Smooth muscle cell (in vitro differentiated cells): ENCODE data around the gene ATP6V1G2. TPM values are rescaled to one million over a fixed set of nuclear protein-coding genes. Genes with fewer than 3 reads are reported as not detected.

ENCODE experiments used
- DNase-seq: peaks from one replicate; lab custom pipeline; 2025; ENCODE audit not compliant: unreplicated experiment; lab: John Stamatoyannopoulos, UW
- H2AFZ ChIP-seq: fragments of 200-600 bp; sonication (generic); 2 replicates; pipeline ENCODE4 v1.6.0; 2016; ENCODE audit warnings: antibody characterized with exemption, low read depth, mild to moderate bottlenecking
- H3F3A ChIP-seq: fragments of 200-600 bp; sonication (generic); 2 replicates; pipeline ENCODE4 v1.6.0; 2017; ENCODE audit warnings: antibody characterized with exemption, low read depth
- H3K27ac ChIP-seq: fragments of 200-600 bp; sonication (generic); 2 replicates; pipeline ENCODE4 v1.5.1; 2016; ENCODE audit warnings: low read depth, mild to moderate bottlenecking
- H3K27me3 ChIP-seq: fragments of 200-600 bp; sonication (generic); 2 replicates; pipeline ENCODE4 v1.6.1; 2016; ENCODE audit warnings: low read depth, mild to moderate bottlenecking
- H3K36me3 ChIP-seq: fragments of 200-600 bp; sonication (generic); 2 replicates; pipeline ENCODE4 v1.5.1; 2016; ENCODE audit warnings: low read depth
- H3K4me1 ChIP-seq: fragments of 200-600 bp; sonication (generic); 2 replicates; pipeline ENCODE4 v1.5.1; 2016; ENCODE audit warnings: low read depth
- H3K4me2 ChIP-seq: fragments of 200-600 bp; sonication (generic); 2 replicates; pipeline ENCODE4 v1.6.0; 2016; ENCODE audit warnings: mild to moderate bottlenecking
- H3K4me3 ChIP-seq: fragments of 200-600 bp; sonication (generic); 2 replicates; pipeline ENCODE4 v1.5.1; 2016; ENCODE audit warnings: mild to moderate bottlenecking
- H3K79me2 ChIP-seq: fragments of 200-600 bp; sonication (generic); 2 replicates; pipeline ENCODE4 v1.6.0; 2016; ENCODE audit warnings: low read depth, mild to moderate bottlenecking
- H3K9ac ChIP-seq: fragments of 200-600 bp; sonication (generic); 2 replicates; pipeline ENCODE4 v1.6.0; 2016; ENCODE audit warnings: low read depth
- H3K9me3 ChIP-seq: fragments of 200-600 bp; sonication (generic); replicated peaks from 2 replicates; pipeline ENCODE4 v1.5.1; 2016; ENCODE audit warnings: low read depth
- H4K20me1 ChIP-seq: fragments of 200-600 bp; sonication (generic); 2 replicates; pipeline ENCODE4 v1.6.0; 2016; ENCODE audit warnings: low read depth
- WGBS: methylation state at CpG from one replicate; pipeline ENCODE4 v1.1.7; 2016; ENCODE audit warnings: low lambda C conversion rate; 5-methylcytosine and 5-hydroxymethylcytosine counted together
- polyA plus RNA-seq: library from polyadenylated mRNA; unstranded; fragments of >200 nt; fragmentation: Nextera tagmentation; extraction: Ambion mirVana; gene quantifications from 2 replicates; pipeline ENCODE4 v1.2.1, GENCODE V29; 2016
- total RNA-seq: library from RNA; depleted of rRNA; stranded (reverse); fragments of >200 nt; gene quantifications from 2 replicates; pipeline ENCODE4 v1.2.3, GENCODE V29; 2014
- TF ChIP-seq, protein P1 (sequence below): fragments of 200-600 bp; sonication (generic); IDR thresholded peaks from 2 replicates; pipeline ENCODE4 v1.5.1; 2017; ENCODE audit warnings: borderline replicate concordance, mild to moderate bottlenecking, antibody characterized with exemption; ENCODE audit not compliant: insufficient read depth, poor library complexity, severe bottlenecking

The ATP6V1G2 gene
- total and polyA plus RNA-seq, 2 experiments from 2014 or later: 1.0 to 2.4 TPM

DNA sequence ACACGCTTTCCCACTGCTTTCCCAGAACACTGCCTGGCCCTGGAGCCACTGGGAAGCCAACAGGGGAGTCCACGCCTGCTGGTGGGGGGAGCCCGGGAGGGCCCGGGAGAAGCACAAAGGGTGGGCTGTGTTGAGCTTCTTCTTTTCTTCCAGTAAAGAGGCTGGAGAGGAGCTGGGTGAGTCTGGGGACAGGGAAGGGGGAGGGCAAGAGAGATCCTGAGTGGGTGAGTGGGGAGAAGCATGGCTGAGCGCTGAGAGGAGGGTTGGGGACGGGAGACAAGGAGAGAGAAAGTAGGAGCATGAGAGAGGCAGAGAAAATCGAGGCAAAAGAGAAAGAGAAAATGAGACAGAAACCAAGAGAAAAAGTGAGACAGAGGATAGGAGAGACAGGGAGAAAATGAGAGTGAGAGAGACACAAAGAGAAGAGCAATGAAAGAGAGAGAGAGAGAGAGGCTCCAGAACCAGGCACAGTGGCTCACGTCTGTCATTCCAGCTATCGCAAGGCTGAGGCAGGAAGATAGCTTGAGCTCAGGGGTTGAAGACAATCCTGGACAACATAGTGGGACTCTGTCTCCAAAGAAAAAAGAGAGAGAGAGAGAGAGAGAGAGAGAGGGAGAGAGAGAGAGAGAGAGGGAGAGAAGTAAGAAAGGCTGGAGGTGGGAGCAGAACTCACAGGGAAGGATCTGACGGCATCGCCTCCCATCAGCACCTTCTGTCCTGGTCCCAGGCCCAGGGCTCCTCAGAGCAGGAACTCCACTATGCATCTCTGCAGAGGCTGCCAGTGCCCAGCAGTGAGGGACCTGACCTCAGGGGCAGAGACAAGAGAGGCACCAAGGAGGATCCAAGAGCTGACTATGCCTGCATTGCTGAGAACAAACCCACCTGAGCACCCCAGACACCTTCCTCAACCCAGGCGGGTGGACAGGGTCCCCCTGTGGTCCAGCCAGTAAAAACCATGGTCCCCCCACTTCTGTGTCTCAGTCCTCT, 41.7 kb upstream of the ATP6V1G2 start:
- H2AFZ ChIP-seq: no peak overlapping the region

DNA sequence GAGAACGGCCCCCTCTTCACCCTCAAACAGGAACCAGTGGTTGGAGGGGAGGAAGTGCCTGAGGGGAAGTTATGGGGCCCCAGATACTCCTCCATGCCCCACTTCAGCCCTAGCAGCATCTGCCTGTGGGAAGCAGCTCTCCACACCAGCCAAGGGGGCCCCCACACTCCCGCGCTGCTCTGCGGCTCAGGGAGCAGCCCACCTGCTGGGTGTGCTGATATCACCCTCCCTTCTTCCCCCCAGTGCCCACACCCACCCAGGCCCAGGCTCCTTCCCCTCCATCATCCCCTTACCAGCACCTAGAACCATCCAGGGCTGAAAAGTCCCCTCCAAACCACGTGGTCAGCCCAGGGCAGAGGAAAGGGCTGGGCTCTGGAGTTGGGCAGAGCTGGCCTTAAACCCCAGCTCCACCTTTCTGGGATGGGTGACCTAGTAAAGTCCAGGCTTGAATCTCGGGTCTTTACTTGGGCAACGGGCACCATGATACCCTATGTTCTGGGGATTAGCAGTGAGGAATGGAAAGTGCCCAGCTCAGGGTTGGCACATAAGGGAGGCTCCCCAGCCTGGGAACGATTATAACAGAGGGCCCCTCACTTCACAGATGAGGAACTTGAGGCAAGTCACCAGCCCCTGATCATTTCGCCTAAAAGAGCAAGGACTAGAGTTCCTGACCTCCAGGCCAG, 40.3 kb upstream of the ATP6V1G2 start:
- no peak overlapping the region for H3K4me3 ChIP-seq
- no peak overlapping the region for H2AFZ ChIP-seq
- no peaks in the 10 kb centered on the region for H4K20me1 ChIP-seq
- H3F3A ChIP-seq: no peaks in the 10 kb centered on the region
- WGBS: 71% methylated on average over 9 of the region's 9 CpGs
- no peak for DNase-seq
- TF ChIP-seq, protein P1, sequence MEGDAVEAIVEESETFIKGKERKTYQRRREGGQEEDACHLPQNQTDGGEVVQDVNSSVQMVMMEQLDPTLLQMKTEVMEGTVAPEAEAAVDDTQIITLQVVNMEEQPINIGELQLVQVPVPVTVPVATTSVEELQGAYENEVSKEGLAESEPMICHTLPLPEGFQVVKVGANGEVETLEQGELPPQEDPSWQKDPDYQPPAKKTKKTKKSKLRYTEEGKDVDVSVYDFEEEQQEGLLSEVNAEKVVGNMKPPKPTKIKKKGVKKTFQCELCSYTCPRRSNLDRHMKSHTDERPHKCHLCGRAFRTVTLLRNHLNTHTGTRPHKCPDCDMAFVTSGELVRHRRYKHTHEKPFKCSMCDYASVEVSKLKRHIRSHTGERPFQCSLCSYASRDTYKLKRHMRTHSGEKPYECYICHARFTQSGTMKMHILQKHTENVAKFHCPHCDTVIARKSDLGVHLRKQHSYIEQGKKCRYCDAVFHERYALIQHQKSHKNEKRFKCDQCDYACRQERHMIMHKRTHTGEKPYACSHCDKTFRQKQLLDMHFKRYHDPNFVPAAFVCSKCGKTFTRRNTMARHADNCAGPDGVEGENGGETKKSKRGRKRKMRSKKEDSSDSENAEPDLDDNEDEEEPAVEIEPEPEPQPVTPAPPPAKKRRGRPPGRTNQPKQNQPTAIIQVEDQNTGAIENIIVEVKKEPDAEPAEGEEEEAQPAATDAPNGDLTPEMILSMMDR: no peak
- no peak overlapping the region for H3K4me2 ChIP-seq
- H3K9ac ChIP-seq: no peak overlapping the region
- no peaks in the 10 kb centered on the region for H3K79me2 ChIP-seq
- H3K36me3 ChIP-seq: no peaks in the 10 kb centered on the region
- H3K27ac ChIP-seq: no peak overlapping the region
- H3K4me1 ChIP-seq: no peaks in the 10 kb centered on the region
- H3K9me3 ChIP-seq: no peaks in the 10 kb centered on the region
- no peaks in the 10 kb centered on the region for H3K27me3 ChIP-seq

More for the DNA sequence above, 41.7 kb upstream of the ATP6V1G2 start:
- Histone ChIP-seq H3K9ac (no peak overlapping the region), H4K20me1 (no peaks in the 10 kb centered on the region), H3F3A (no peaks in the 10 kb centered on the region), H3K4me2 (no peak overlapping the region), H3K4me1 (no peaks in the 10 kb centered on the region), H3K79me2 (no peaks in the 10 kb centered on the region), H3K9me3 (no peaks in the 10 kb centered on the region), H3K36me3 (no peaks in the 10 kb centered on the region), H3K27me3 (no peaks in the 10 kb centered on the region), H3K4me3 (no peak overlapping the region), H3K27ac (no peak overlapping the region)
- TF ChIP-seq, protein P1: no peak
- WGBS: 82% methylated on average over 10 of the region's 12 CpGs
- DNase-seq: no peak

DNA sequence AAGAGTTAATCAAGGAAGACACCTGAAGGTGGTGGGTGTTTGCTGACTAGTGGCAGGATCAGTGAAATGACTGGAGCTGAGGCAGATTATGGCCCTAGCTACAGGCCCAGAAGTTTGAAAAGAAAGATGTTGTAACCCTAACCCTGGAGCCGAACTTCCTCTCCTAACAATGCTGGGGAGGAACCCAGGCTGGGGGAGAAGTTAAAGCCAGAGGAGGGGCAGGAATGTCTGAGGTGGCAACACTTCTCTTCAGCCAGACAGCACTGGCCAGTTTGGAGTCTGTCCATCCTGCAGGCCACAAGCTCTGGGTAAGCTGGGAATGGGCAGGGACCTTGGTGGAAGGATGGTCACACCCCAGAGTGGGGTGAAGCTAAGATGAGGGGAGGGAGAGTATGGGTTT, 39.6 kb upstream of the ATP6V1G2 start, which contains the start of gene LST1:
Gene LST1, plus strand, starts transcription at position 270 of the 400 bp plus-strand sequence. CDS start 1,023 bp downstream, outside the sequence.
- Histone ChIP-seq H2AFZ (no peak within 1 kb of the TSS), H3K36me3 (no peaks in the 10 kb centered on the region), H3K9ac (no peak within 1 kb of the TSS), H3K9me3 (no peaks in the 10 kb centered on the region), H3F3A (no peaks in the 10 kb centered on the region), H3K4me3 (no peak within 1 kb of the TSS), H3K79me2 (no peaks in the 10 kb centered on the region), H3K4me1 (no peaks in the 10 kb centered on the region), H3K27ac (no peak within 1 kb of the TSS), H3K4me2 (no peak within 1 kb of the TSS), H4K20me1 (no peaks in the 10 kb centered on the region), H3K27me3 (no peaks in the 10 kb centered on the region)
- DNase-seq: no peak
- TF ChIP-seq, protein P1: no peak
- 76% methylated on average over 1 of the region's 1 CpG for WGBS
